Omental fat pad (tissue), 4 donors: ENCODE data around the gene TTC34. TPM values are rescaled to one million over a fixed set of nuclear protein-coding genes. Genes with fewer than 3 reads are reported as not detected.
"Not testable (repeated sequence)": the region's sequence is repeated elsewhere in the genome, so short reads cannot be mapped to it uniquely, and the experiment has no call there.

Experiments used
- ATAC-seq: fragments of 150-250 bp; one replicate; pipeline ENCODE4 v1.9.1; 2016; ENCODE audit warnings: mild to moderate bottlenecking, moderate library complexity; ENCODE audit not compliant: low FRiP score
- DNase-seq: peaks from one replicate; pipeline ENCODE4 v3.0.0-alpha.2; 2019; ENCODE audit warnings: low spot score
- CTCF ChIP-seq, 3 donors: fragments of 450-650 bp; IDR thresholded peaks; one replicate each; pipeline ENCODE4 v1.5.1; 2016 to 2017; ENCODE audit warnings: antibody characterized with exemption in 3 of 3, mild to moderate bottlenecking in 3 of 3, moderate library complexity in 2 of 3
- total RNA-seq, 4 donors: library from RNA; depleted of rRNA; stranded (reverse); fragments of >200 nt; gene quantifications; one replicate each; pipeline ENCODE4 v1.1.0, GENCODE V29; 2016

TTC34 gene
- total RNA-seq, 4 donors from 2014 or later: 0.12 to 0.95 (median 0.26) TPM

- not testable (repeated sequence) for ATAC-seq, DNase-seq
Observed at GRCh38 chr1:2653741-2654442, 147.6 kb downstream of the TTC34 start.

GRCh38 chr1:2652926-2653571 is 148.4 kb downstream of the TTC34 start:
- ATAC-seq, DNase-seq: not testable (repeated sequence)

- ATAC-seq, DNase-seq: not testable (repeated sequence)
Observed at GRCh38 chr1:2652152-2652925, 149.2 kb downstream of the TTC34 start.

- ATAC-seq: no peak
- no peak for TF ChIP-seq CTCF (IDR thresholded peaks at IDR 0.05)
- no peak for DNase-seq
Observed at GRCh38 chr1:2650967-2651645, 150.4 kb downstream of the TTC34 start.

GRCh38 chr1:2646837-2647236 is 154.7 kb downstream of the TTC34 start:
- no peak for TF ChIP-seq CTCF (IDR thresholded peaks at IDR 0.05)
- ATAC-seq (no peak), DNase-seq (no peak)

GRCh38 chr1:2645776-2646175 is 155.7 kb downstream of the TTC34 start:
- no peak for TF ChIP-seq CTCF (IDR thresholded peaks at IDR 0.05)
- ATAC-seq: no peak

GRCh38 chr1:2645143-2645542 is 156.3 kb downstream of the TTC34 start:
- no peak for DNase-seq
- no peak for ATAC-seq
- TF ChIP-seq CTCF (IDR thresholded peaks at IDR 0.05): no peak

More at GRCh38 chr1:2645776-2646175, 155.7 kb downstream of the TTC34 start:
- DNase-seq: no peak

GRCh38 chr1:2644591-2645101 is 156.8 kb downstream of the TTC34 start:
- ATAC-seq (no peak), DNase-seq (no peak)
- no peak for TF ChIP-seq CTCF (IDR thresholded peaks at IDR 0.05)
